Loucy (cell line): ENCODE data around the gene ARHGAP36.

ENCODE experiments used
- CTCF ChIP-seq: fragments of 200-600 bp; sonication (generic); conservative IDR thresholded peaks from 2 replicates; pipeline ENCODE4 v1.5.1; 2014; ENCODE audit warnings: mild to moderate bottlenecking, antibody characterized with exemption, low read length
- EZH2phosphoT487 ChIP-seq: fragments of 200-600 bp; IDR thresholded peaks from 2 replicates; pipeline ENCODE4 v1.6.1; 2018; ENCODE audit warnings: antibody characterized with exemption, mild to moderate bottlenecking, moderate library complexity, borderline replicate concordance

- TF ChIP-seq CTCF (no peak), EZH2phosphoT487 (no peak)
Observed at GRCh38 chrX:131081772-131082740, 23.9 kb downstream of the ARHGAP36 start.
